Activated effector memory CD4-positive, alpha-beta T cell treated with Interleukin-2 at 50 U/mL for 16 hours (primary cell): Measurements from ENCODE around the gene DHRS1.
A peak's percentile ranks its signal among the peaks of the same experiment; 100 is the strongest.

Experiments
- DNase-seq: peaks from one replicate; pipeline ENCODE4 v3.0.0-alpha.2; 2020

DHRS1 gene

GRCh38 chr14:24280797-24281460 is 18.7 kb downstream of the DHRS1 start:
- no peak for DNase-seq

GRCh38 chr14:24279301-24280186 is 20.0 kb downstream of the DHRS1 start:
- DNase-seq: peak; percentile 20

- no peak for DNase-seq
These were observed 21.2 kb downstream of the DHRS1 start for GRCh38 chr14:24278424-24278823.

GRCh38 chr14:24277606-24278321 is 21.8 kb downstream of the DHRS1 start:
- no peak for DNase-seq

- no peak for DNase-seq
These were observed 22.5 kb downstream of the DHRS1 start for GRCh38 chr14:24277071-24277470.

- DNase-seq: no peak
These were observed 25.5 kb downstream of the DHRS1 start for GRCh38 chr14:24274101-24274543.

- DNase-seq: no peak
These were observed 26.1 kb downstream of the DHRS1 start for GRCh38 chr14:24273422-24273998.

- no peak for DNase-seq
These were observed 27.1 kb downstream of the DHRS1 start for GRCh38 chr14:24272467-24272866.

GRCh38 chr14:24271834-24272263 is 27.7 kb downstream of the DHRS1 start:
- no peak for DNase-seq

GRCh38 chr14:24271134-24271833 is 28.3 kb downstream of the DHRS1 start, which contains the start of gene RABGGTA:
TSS of gene RABGGTA (minus strand) at chr14:24271597. CDS start at chr14:24271115, 482 bp downstream.
- peak; percentile 92 for DNase-seq

GRCh38 chr14:24270537-24271133 is 28.9 kb downstream of the DHRS1 start:
- DNase-seq: no peak

- no peak for DNase-seq
These were observed 29.6 kb downstream of the DHRS1 start for GRCh38 chr14:24269910-24270536.

- DNase-seq: no peak
These were observed 30.2 kb downstream of the DHRS1 start for GRCh38 chr14:24269368-24269767.

GRCh38 chr14:24268225-24268624 is 31.4 kb downstream of the DHRS1 start:
- no peak for DNase-seq

- DNase-seq: no peak
These were observed 32.1 kb downstream of the DHRS1 start for GRCh38 chr14:24267516-24267915.

GRCh38 chr14:24266344-24267244 is 33.0 kb downstream of the DHRS1 start:
- no peak for DNase-seq

- DNase-seq: no peak
These were observed 35.3 kb downstream of the DHRS1 start for GRCh38 chr14:24264298-24264697.

- no peak for DNase-seq
These were observed 35.7 kb downstream of the DHRS1 start for GRCh38 chr14:24263848-24264247.

GRCh38 chr14:24262821-24263733 is 36.5 kb downstream of the DHRS1 start, which contains the start of gene TGM1:
TSS of gene TGM1 (minus strand) at chr14:24263177. CDS start at chr14:24262352, 825 bp downstream.
- no peak for DNase-seq
